CD4-positive, alpha-beta T cell treated with Interleukin-1 beta for 1 hour (primary cell): ENCODE data around the gene FUT8.
"Not testable (repeated sequence)": the region's sequence is repeated elsewhere in the genome, so short reads cannot be mapped to it uniquely, and the experiment has no call there.

ENCODE experiments used
- DNase-seq, 2 donors: peaks; one replicate each; pipeline ENCODE4 v3.0.0-alpha.2; 2020 to 2022

The FUT8 gene

DNA sequence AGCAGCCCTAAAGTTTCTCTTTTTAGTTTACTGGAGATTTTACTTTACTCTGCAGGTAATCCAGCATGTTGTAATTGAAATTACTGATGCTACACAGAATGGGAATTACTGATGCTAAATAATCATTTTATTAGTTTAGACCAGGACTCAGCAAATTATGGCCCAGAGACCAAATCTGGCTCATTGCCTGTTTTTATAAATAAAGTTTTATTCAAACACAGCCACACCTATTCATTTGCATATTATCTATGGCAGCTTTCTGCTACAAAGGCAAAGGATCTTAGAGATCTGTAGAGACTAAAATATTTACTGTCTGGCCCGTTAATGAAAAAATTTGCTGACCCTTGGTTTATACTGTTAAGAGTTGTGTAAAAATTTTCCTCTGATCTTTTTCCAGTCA lies 216.1 kb downstream of the FUT8 start:
- DNase-seq = no peak

DNA sequence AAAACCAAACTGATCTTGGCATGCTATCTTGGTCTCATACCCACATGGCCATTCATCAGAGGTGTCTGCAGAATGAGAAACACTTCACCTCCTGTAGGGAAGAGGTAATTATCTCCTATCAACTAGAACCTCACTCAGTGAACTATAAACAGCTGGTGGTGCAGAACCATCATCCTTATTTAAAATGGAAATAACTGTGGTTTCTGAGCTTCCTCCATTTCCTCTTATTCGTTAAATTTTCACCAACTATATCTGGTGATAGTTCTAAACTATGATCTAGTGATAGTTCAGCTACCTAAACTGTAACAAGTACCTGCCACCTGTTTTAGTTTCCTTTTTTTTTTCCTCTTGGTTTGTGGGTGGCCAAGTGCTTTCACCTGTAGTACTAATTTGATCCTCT lies 218.5 kb downstream of the FUT8 start:
- DNase-seq = no peak

DNA sequence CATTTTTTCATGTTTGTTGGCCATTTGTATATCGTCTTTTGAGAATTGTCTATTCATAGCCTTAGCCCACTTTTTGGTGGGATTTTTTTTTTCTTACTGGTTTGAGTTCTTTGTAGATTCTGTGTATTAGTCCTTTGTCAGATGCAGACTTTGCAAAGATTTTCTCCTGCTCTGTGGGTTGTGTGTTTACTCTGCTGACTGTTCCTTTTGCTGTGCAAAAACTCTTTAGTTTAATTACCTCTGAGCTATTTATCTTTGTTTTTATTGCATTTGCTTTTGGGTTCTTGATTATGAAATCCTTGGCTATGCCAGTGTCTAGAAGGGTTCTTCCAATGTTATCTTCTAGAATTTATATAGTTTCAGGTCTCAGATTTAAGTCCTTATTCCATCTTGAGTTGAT lies 220.0 kb downstream of the FUT8 start:
- DNase-seq = no peak

DNA sequence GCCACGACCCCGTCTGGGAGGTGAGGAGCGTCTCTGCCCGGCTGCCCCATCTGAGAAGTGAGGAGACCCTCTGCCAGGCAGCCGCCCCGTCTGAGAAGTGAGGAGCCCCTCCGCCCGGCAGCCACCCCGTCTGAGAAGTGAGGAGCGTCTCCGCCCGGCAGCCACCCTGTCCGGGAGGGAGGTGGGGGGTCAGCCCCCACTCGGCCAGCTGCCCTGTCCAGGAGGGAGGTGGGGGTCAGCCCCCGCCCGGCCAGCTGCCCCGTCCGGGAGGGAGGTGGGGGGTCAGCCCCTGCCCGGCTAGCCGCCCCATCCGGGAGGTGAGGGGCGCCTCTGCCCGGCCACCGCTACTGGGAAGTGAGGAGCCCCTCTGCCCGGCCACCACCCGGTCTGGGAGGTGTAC lies 221.1 kb downstream of the FUT8 start:
- not testable (repeated sequence) for DNase-seq

DNA sequence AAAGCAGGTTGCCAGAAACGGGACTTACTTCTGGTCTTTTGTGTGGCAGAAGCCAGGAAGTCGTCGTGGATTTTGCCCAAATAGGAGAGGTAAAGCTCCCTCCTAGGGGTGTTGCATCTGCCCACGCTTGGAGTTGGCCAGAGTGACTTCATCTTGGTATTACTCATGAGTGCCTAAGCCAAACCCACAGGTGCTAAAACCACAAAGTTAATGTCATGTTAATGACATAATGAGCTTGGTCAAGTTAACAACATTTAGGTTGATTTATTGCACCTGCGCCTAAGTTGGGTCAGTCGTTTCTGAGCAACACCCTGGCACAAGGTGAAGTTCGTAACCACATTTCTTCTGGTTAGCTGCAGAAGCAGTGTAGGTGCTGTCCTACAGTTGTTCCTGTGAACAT lies 225.2 kb downstream of the FUT8 start:
- peak in 1 of 2 donors; percentile 30 for DNase-seq

DNA sequence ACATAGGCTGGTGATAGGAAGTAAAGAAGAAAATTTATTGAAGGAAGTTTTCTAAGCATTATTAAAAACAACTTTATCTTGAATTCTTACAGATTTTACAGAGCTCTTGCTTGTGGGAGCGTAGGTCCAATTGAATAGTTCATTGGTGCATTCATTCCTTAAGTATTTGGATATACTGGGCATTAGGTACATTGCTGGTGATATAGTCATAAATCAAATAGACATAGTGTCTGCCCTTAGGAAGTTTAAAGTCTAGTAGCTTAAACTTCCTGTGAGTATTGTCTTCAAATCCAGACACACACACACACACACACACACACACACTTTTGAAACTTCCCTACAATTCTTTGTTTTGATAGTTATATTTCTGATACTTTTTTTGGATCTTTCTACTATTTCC lies 226.7 kb downstream of the FUT8 start:
- DNase-seq = no peak

DNA sequence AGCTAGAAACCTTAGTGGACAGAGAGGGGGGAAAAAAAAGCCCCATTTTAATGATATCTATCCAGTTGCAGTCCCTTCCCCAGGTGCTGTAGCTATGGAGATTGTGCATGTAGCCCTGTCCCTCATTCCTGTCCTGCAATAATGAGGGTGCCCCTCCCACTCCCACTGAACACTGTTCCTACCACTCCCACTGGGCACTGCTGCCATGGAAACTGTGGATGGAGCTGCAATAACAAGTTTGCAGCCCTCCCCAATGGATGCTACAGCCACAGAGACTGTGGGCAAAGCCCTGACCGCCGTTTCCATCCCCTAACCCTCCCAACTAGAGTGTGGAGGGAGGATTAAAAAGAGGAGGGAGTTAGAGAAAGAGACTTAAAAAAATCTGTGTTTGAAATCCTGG lies 238.3 kb downstream of the FUT8 start:
- no peak for DNase-seq

DNA sequence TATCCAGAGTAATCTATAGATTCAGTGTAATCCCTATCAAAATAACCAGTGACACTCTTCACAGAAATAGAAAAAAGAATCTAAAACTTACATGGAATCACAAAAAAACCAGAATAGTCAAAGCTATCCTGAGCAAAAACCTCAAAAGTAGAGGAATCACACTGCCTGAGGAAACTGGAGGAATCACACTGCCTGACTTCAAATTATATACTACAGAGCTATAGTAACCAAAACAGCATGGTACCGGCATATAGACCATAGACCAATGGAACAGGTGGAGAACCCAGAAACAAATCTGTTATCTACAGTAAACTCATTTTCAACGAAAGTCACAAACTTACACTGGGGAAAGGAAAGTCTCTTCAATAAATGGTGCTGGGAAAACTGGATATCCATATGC lies 244.0 kb downstream of the FUT8 start:
- DNase-seq = no peak

DNA sequence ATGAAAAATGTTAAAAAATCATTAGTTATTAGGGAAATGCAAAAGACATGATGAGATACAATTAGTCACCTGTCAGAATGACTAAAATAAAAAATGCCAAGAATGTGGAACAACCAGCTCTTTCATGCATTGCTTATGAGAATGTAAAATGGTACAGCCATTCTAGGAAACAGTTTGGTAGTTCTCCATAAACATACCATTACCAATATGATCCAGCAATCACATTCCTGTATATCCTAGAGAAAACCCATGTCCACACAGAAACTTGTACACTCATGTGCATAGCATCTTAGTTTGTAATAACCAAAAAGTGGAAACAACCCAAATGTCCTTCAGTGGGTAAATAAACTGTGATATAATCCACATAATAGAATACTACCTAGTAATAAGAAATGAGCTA lies 245.7 kb downstream of the FUT8 start:
- DNase-seq = no peak

DNA sequence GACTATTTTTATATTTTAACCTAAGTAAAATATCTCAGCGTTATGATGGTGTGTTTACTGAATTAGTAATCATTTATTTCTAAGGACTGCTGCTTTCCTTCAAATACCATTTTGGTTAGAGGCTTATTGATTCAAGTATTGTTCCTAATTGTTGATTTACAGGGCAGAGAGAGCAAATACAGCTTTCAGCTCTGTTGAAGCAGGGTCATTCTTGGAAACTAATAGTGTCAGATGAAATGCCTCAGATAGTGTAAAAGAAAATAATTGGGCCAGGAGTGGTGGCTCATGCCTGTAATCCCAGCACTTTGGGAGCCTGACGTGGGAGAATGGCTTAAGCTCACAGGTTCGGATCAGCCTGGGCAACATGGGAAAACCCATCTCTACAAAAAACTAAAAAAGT lies 249.3 kb downstream of the FUT8 start:
- no peak for DNase-seq

DNA sequence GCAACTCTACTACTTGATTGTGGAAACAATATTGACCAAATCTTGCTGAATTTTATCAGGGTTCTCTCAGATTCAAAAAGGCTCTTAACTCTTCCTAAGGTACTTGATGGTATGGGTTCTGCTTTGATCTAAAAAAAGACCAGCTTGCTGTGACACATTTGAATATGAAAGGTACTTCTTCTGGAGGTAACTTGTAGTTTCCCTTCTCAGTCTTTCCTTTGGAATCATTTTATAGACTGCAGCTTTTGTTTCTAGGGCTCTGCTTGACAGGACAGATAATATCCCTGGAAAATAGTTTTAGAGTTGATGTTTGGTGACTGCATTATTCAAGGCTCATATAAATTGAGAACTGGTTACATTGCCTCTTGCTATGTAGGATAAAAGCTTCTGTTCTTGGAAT lies 251.9 kb downstream of the FUT8 start:
- no peak for DNase-seq

DNA sequence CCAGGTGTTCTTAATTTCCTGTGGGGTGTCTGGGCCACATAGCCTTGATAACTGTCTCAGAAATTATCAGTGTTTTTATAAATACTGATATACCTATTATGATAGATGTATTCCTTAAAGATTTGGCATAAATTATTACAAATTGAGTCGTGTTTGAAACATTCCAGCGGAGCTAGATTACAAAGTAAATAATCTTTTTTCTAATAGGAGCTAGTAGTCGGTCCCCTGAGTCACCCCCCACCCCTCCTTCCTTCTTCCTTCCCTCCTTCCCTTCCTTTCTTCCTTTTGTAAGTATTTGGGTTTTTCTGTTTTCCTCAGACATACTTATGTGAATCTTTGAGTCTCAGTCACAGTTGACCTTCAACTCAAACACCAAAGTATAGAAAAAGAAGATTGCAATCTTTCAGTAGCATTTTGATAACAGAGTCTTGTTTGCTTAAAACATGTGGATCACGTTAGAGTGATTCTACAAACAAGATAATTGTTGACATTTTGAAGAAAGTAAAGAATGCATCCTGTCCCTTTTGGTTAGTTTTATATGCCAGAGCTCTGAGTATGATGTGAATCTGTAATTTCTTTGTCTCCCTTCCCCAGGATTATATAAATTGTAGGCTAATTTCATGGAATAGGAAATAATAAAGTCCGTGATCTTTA lies 264.0 kb downstream of the FUT8 start:
- DNase-seq = no peak

DNA sequence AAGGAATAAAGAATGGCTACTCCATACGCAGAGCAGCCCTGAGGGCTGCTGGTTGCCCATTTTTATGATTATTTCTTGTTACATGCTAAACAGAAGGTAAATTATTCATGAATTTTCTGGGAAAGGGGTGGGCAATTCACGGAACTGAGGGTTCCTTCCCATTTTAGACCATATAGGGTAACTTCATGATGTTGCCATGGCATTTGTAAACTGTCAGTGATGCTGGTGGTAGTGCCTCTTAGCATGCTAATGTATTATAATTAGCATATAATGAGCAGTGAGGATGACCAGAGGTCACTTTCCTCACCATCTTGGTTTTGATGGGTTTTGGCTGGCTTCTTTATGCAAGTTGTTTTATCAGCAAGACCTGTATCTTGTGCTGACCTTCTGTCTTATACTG lies 273.0 kb downstream of the FUT8 start:
- no peak for DNase-seq

DNA sequence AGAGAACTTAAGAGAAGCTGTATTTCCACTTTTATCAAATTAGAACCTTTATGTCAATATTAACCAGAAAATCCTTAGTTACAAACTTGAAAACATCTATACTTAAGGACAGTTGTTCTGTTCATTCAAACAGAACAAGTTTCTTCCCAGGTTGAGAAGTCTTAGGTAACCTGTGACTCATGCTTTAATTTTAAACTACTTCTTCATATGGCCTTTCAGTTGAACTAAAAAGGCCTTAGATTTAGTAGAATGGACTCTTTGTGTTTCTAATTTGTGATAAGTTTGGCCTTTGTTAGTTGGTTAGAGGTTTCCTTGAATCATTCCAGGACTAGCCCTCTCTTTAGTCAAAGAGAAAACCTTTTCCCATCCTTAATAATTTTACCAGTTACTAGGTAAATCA lies 274.2 kb downstream of the FUT8 start:
- DNase-seq = no peak

DNA sequence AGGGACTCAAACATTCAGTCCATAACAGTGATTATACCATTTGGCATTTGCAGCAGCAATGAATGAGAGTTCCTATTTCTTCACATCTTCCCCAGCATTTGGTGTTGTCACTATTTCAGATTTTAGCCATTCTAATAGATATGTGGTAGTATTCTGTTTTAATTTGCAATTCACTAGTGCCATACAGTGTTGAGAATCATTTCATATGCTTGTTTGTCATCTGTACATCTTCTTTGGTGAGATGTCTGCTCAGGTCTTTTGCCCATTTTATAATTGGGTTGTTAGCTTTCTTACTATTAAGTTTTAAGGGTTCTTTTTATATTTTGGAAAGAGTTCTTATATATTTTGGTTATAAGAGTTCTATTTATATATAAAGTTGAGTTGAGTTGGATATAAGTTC lies 276.5 kb downstream of the FUT8 start:
- DNase-seq = no peak

DNA sequence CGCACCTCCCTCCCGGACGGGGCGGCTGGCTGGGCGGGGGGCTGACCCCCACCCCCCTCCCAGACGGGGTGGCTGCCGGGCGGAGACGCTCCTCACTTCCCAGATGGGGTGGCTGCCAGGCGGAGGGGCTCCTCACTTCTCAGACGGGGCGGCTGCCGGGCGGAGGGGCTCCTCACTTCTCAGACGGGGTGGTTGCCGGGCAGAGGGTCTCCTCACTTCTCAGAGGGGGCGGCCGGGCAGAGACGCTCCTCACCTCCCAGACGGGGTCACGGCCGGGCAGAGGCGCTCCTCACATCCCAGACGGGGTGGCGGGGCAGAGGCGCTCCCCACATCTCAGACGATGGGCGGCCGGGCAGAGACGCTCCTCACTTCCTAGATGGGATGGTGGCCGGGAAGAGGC lies 280.0 kb downstream of the FUT8 start:
- DNase-seq = not testable (repeated sequence)

DNA sequence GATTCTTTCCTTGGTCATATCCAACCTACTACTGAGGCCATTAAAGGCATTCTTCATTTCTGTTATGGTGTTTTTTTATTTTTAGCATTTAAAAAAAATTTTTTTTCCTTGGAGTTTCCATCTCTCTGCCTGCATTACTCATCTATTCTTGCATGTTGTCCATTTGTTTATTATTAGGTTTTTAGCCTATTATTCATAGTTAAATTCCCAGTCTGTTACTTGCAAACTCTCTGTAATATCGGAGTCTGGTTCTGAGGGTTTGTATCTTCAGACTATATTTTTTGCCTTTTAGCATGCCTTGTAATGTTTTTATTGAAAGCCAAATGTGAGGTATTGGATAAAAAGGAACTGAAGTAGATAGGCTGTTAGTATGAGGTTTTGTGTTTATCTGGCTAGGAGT lies 284.3 kb downstream of the FUT8 start:
- no peak for DNase-seq

DNA sequence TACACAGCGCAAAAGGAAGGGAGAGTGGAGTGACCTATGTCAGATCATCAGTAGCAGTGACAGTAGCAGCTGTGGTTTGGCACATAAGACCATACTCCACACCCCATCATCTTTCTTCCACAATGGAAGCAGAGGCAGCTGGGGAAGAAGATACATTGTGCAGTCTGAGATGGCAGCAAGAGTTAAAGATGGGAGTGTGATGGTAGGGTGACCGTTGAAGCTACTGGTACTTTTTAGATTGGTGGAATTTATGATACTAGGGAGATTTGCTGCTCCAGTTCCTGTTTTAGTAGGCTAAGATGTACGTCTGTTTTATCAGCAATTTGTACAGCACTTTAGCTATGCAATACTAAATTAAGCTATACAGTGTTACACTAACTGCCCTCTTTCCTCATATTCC lies 291.0 kb downstream of the FUT8 start:
- DNase-seq = no peak

DNA sequence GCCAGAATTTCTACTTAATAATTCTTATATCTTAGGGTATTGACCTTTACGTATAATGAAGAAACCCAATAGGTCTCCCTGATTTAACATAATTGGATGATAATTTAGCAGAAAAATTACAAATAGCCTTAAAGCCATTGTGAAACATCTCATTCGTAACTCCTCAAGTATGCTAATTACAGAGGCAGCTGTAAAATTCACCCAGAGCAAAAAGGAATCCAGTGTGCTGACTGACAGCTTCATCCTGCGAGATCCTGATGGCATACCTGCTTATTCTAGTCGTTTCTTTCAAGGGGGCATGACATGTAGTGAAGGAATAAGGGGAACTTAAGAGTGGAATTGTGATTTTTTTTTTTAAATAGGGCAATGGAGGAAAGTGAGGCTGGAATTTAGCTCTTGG lies 291.5 kb downstream of the FUT8 start:
- no peak for DNase-seq

DNA sequence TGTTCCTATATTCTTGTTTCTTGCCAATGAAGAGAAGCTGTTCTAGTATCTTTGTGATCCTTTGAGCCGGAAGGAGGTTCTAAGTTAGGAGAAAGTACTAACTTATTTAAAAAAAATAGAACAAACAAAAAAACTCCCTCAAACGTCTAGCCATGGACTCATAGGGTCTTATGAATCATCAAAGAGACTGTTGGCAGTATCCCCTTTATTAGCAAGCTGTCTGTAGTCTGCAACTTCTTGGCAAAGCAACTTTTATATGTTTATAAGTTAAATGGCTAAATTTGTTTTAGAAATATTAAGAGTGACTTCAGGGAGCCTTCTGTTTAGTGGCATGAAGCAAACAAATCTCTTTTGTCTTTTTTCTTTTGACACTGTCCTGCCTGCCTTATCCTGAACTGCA lies 291.9 kb downstream of the FUT8 start:
- no peak for DNase-seq

DNA sequence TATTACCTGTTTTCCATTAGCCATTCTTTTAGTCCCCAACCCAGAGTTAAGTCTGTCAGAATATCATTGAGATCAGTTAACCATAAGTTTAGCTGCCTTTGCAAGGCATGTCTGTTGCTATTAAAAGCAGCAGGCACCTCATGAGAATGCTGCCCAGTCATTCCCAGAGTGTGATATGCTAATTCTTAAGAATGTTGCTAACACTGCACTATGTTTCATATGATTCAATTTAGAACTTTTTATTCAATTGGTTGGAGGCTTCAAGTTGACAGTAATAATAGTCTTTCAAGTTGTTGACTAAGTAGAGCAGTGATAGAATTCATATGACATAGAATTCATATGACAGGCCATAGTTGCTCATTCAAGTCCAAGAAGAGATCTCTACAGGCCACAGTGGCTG lies 292.3 kb downstream of the FUT8 start:
- no peak for DNase-seq

DNA sequence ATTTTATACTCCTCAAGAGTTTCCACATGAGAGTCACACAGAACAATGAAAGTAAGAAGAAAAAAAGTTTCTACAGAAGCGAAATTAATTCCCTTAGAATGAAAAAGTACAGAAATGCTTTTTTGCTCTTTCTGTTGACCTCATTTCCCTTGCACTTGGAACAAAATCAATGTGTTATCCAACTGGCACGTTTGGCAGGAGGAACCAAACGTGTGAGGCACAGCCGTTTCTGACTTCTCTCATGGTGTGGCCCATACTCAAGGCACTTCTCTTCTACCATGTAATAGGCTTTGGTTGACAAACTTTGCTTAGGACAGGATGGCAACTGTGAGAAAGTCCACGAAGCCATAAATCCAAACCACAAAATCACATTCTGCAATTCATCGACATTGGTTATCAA lies 297.0 kb downstream of the FUT8 start:
- DNase-seq = no peak

DNA sequence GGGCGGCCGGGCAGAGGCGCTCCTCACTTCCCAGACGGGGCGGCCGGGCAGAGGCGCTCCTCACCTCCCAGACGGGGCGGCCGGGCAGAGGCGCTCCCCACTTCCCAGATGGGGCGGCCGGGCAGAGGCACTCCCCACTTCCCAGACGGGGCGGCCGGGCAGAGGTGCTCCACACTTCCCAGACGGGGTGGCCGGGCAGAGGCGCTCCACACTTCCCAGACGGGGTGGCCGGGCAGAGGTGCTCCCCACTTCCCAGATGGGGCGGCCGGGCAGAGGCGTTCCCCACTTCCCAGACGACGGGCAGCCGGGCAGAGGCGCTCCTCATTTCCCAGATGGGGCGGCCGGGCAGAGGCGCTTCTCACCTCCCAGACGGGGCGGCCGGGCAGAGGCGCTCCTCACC lies 304.3 kb downstream of the FUT8 start:
- DNase-seq = not testable (repeated sequence)

DNA sequence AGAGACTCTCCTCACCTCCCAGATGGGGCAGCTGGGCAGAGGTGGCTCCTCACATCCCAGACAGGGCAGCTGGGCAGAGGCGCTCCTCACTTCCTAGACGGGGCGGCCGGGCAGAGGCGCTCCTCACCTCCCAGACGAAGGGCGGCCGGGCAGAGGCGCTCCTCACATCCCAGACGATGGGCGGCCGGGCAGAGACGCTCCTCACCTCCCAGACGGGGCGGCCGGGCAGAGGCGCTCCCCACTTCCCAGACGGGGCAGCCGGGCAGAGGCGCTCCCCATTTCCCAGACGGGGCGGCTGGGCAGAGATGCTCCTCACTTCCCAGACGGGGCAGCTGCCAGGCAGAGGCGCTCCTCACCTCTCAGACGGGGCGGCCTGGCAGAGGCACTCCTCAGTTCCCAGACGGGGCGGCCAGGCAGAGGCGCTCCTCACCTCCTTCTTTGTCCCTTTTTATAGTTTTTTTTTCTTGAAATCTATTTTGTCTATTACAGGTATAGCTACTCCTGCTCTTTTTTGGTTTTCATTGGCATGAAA lies 304.9 kb downstream of the FUT8 start:
- not testable (repeated sequence) for DNase-seq

DNA sequence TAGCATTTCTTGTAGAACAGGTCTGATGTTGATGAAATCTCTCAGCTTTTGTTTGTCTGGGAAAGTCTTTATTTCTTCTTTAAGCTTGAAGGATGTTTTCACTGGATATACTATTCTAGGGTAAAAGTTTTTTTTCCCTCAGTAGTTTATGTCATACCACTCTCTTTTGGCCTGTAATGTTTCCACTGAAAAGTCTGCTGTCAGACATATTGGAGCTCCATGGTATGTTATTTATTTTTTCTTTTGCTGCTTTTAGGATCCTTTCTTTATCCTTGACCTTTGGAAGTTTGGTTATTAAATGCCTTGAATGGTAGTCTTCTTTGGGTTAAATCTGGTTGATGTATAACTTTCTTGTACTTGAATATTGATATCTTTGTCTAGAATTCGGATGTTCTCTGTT lies 306.1 kb downstream of the FUT8 start:
- DNase-seq = no peak

DNA sequence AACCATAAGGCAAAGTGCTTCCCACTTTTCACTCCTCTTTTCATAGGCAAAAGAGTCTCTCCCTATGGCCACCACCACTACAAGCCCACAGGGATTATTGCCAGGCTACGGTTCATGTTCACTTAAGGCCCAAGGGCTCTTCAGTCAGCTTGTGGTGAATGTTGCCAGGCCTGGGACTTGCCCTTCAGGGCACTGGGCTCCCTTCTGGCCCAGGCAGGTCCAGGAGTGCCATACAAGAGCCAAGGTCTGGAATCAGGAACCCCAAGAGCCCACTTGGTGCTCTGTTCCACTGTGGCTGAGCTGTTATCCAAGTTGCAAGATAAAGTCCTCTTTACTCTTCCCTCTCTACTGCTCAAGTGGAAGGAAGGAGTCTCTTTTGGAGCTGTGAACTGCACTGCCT lies 307.6 kb downstream of the FUT8 start:
- DNase-seq = no peak
